Uterus (tissue), 4 donors: ENCODE measurements around the gene RAB11FIP5. TPM values are rescaled to one million over a fixed set of nuclear protein-coding genes. Genes with fewer than 3 reads are reported as not detected.

Source experiments
- DNase-seq, 2 donors: peaks; one replicate each; pipeline ENCODE4 v3.0.0-alpha.2; 2019 to 2020
- H3K27ac ChIP-seq, 2 donors: fragments of 200-600 bp; sonication (generic); 1 replicate in 1 of 2; 2 replicates in 1 of 2; pipeline ENCODE4 v1.5.1; 2016 to 2018
- H3K27me3 ChIP-seq, 2 donors: fragments of 200-600 bp; sonication (generic); one replicate each; pipeline ENCODE4 v1.5.1; 2018 to 2019; ENCODE audit warnings: control low read depth in 1 of 2
- H3K36me3 ChIP-seq, 2 donors: fragments of 200-600 bp; sonication (generic); one replicate each; pipeline ENCODE4 v1.5.1; 2019; ENCODE audit warnings: control low read depth in 1 of 2
- H3K4me1 ChIP-seq, 2 donors: fragments of 200-600 bp; sonication (generic); one replicate each; pipeline ENCODE4 v1.5.1; 2018 to 2019; ENCODE audit warnings: control low read depth in 1 of 2
- H3K4me3 ChIP-seq, 2 donors: fragments of 200-600 bp; sonication (generic); 1 replicate in 1 of 2; 2 replicates in 1 of 2; pipeline ENCODE4 v1.5.1; 2018 to 2019; ENCODE audit warnings: mild to moderate bottlenecking in 1 of 2
- H3K9me3 ChIP-seq, 2 donors: fragments of 200-600 bp; sonication (generic); one replicate each; pipeline ENCODE4 v1.5.1; 2019; ENCODE audit warnings: control low read depth in 1 of 2
- CTCF ChIP-seq, 4 experiments: fragments of 200-600 bp in 2 of 4; fragments of 450-650 bp in 2 of 4; sonication (generic) in 2 of 4; IDR thresholded peaks; one replicate each; pipeline ENCODE4 v1.5.1; 2016 to 2019; ENCODE audit warnings: antibody characterized with exemption in 4 of 4, mild to moderate bottlenecking in 2 of 4, moderate library complexity in 1 of 4
- POLR2A ChIP-seq, 2 donors: fragments of 450-650 bp; IDR thresholded peaks; one replicate each; pipeline ENCODE4 v1.6.1; 2016; ENCODE audit warnings: antibody characterized with exemption in 2 of 2, mild to moderate bottlenecking in 1 of 2, moderate library complexity in 1 of 2
- intact Hi-C: fragments of 100-400 bp; cut with DNase I; formaldehyde crosslinking; loops from one replicate; pipeline ENCODE4 v1.15.1; 2023; ENCODE audit warnings: low total_unique reads
- total RNA-seq, 4 donors: library from RNA; depleted of rRNA in 3 of 4; stranded (reverse); fragments of >200 nt in 3 of 4; gene quantifications; one replicate each; pipeline versions ENCODE4 v1.1.0 to v1.2.4, GENCODE V29; 2014 to 2023
- donor health status: DM: yes; HTN: yes; CAD: no.

RAB11FIP5 gene
- total RNA-seq, 4 donors from 2014 or later: 22.4 to 45.7 (median 31.7) TPM

- peak; percentile 75 for DNase-seq
- H3K36me3 ChIP-seq: no peaks in the 10 kb centered on the region
- intact Hi-C loops: no loop called here
Measured at GRCh38 chr2:73075477-73076373, 37.0 kb downstream of the RAB11FIP5 start.

GRCh38 chr2:73074110-73075069 is 38.4 kb downstream of the RAB11FIP5 start:
- Histone ChIP-seq H3K27ac (no peak overlapping the region), H3K36me3 (no peaks in the 10 kb centered on the region), H3K4me3 (no peak overlapping the region), H3K9me3 (no peaks in the 10 kb centered on the region), H3K27me3 (no peaks in the 10 kb centered on the region), H3K4me1 (peaks cover 0 to 10% of the 10 kb centered on the region in 2 donors)
- TF ChIP-seq POLR2A (IDR thresholded peaks at IDR 0.05) (no peak), CTCF (IDR thresholded peaks at IDR 0.05) (no peak)
- no peak for DNase-seq
- intact Hi-C loops: no loop called here

More at GRCh38 chr2:73075477-73076373, 37.0 kb downstream of the RAB11FIP5 start:
- Histone ChIP-seq H3K27me3 (no peaks in the 10 kb centered on the region), H3K4me3 (no peak overlapping the region), H3K9me3 (no peaks in the 10 kb centered on the region), H3K27ac (peak overlapping the region; percentile 34 to 52), H3K4me1 (peaks cover 0 to 15% of the 10 kb centered on the region in 2 donors)
- TF ChIP-seq CTCF (IDR thresholded peaks at IDR 0.05) (no peak), POLR2A (IDR thresholded peaks at IDR 0.05) (no peak)

GRCh38 chr2:73072416-73072815 is 40.3 kb downstream of the RAB11FIP5 start:
- Histone ChIP-seq H3K27ac (peak overlapping the region; percentile 92 to 94), H3K9me3 (no peaks in the 10 kb centered on the region)

GRCh38 chr2:73072129-73072395 is 40.7 kb downstream of the RAB11FIP5 start:
- no peak for DNase-seq
- Histone ChIP-seq H3K4me3 (peak overlapping the region; percentile 52 to 83), H3K4me1 (peaks cover 0 to 10% of the 10 kb centered on the region in 2 donors), H3K36me3 (no peaks in the 10 kb centered on the region), H3K27ac (peak overlapping the region; percentile 92 to 94), H3K9me3 (no peaks in the 10 kb centered on the region), H3K27me3 (no peaks in the 10 kb centered on the region)
- intact Hi-C loops: no loop called here
- TF ChIP-seq POLR2A (IDR thresholded peaks at IDR 0.05) (no peak), CTCF (IDR thresholded peaks at IDR 0.05) (no peak)

More at GRCh38 chr2:73072416-73072815, 40.3 kb downstream of the RAB11FIP5 start:
- peaks cover 0 to 10% of the 10 kb centered on the region in 2 donors for H3K4me1 ChIP-seq
- TF ChIP-seq POLR2A (IDR thresholded peaks at IDR 0.05): no peak
- TF ChIP-seq CTCF (IDR thresholded peaks at IDR 0.05): no peak
- DNase-seq: no peak
- intact Hi-C loops: no loop called here
- no peaks in the 10 kb centered on the region for H3K27me3 ChIP-seq
- no peaks in the 10 kb centered on the region for H3K36me3 ChIP-seq
- H3K4me3 ChIP-seq: peak overlapping the region; percentile 52 to 83
